Hippocampal formation (tissue), 2 donors: Measurements from ENCODE around the gene PLXNA4.

Source experiments
- DNase-seq, 2 donors: peaks; one replicate each; lab custom pipeline; 2025; lab: John Stamatoyannopoulos, UW

PLXNA4 gene

GRCh38 chr7:132564849-132565248 lies 11.4 kb downstream of the PLXNA4 start:
- no peak for DNase-seq

GRCh38 chr7:132564090-132564489 lies 12.2 kb downstream of the PLXNA4 start:
- no peak for DNase-seq

GRCh38 chr7:132562690-132563089 lies 13.6 kb downstream of the PLXNA4 start:
- no peak for DNase-seq

GRCh38 chr7:132561763-132562162 lies 14.5 kb downstream of the PLXNA4 start:
- no peak for DNase-seq

GRCh38 chr7:132560825-132561529 lies 15.3 kb downstream of the PLXNA4 start:
- no peak for DNase-seq

- DNase-seq: no peak
These were observed 16.2 kb downstream of the PLXNA4 start for GRCh38 chr7:132560105-132560504.

GRCh38 chr7:132558815-132559214 lies 17.5 kb downstream of the PLXNA4 start:
- DNase-seq: no peak

- DNase-seq: no peak
These were observed 18.7 kb downstream of the PLXNA4 start for GRCh38 chr7:132557489-132558044.

GRCh38 chr7:132554446-132554845 lies 21.8 kb downstream of the PLXNA4 start:
- DNase-seq: no peak

GRCh38 chr7:132553031-132553430 lies 23.2 kb downstream of the PLXNA4 start:
- no peak for DNase-seq

GRCh38 chr7:132551886-132552285 lies 24.4 kb downstream of the PLXNA4 start:
- no peak for DNase-seq

- DNase-seq: no peak
These were observed 24.8 kb downstream of the PLXNA4 start for GRCh38 chr7:132551439-132551838.

GRCh38 chr7:132548489-132549078 lies 27.7 kb downstream of the PLXNA4 start:
- no peak for DNase-seq

GRCh38 chr7:132547821-132548220 lies 28.4 kb downstream of the PLXNA4 start:
- DNase-seq: no peak

GRCh38 chr7:132546366-132547127 lies 29.7 kb downstream of the PLXNA4 start:
- DNase-seq: no peak

GRCh38 chr7:132545756-132546155 lies 30.5 kb downstream of the PLXNA4 start:
- no peak for DNase-seq

GRCh38 chr7:132544999-132545398 lies 31.3 kb downstream of the PLXNA4 start:
- DNase-seq: no peak

GRCh38 chr7:132544025-132544424 lies 32.2 kb downstream of the PLXNA4 start:
- no peak for DNase-seq

GRCh38 chr7:132542895-132543294 lies 33.4 kb downstream of the PLXNA4 start:
- DNase-seq: no peak

- DNase-seq: no peak
These were observed 34.6 kb downstream of the PLXNA4 start for GRCh38 chr7:132541656-132542055.

- peak in 1 of 2 donors; percentile 8 for DNase-seq
These were observed 38.7 kb downstream of the PLXNA4 start for GRCh38 chr7:132537456-132538145.
